HepG2 (cell line): Measurements from ENCODE around the gene POU3F3. TPM values are rescaled to one million over a fixed set of nuclear protein-coding genes. Genes with fewer than 3 reads are reported as not detected.

Source experiments
- ATAC-seq: fragments of 200-7000 bp; cut with Tn5 transposase; 3 replicates; pipeline ENCODE4 v1.9.1; 2020; ENCODE audit warnings: mild to moderate bottlenecking, moderate library complexity
- BruUV-seq: library from RNA; stranded (reverse); fragments of 400-500 nt; replicated peaks from 2 replicates; lab custom pipeline; 2021; lab: Mats Ljungman, UMichigan
- CTCF ChIA-PET: fragments of 300-600 bp; formaldehyde crosslinking; extraction: SDS; loops from one replicate; lab custom pipeline; 2021; ENCODE audit warnings: low total read pairs, inconsistent platforms, low intra/inter-chr PET ratio; lab: Yijun Ruan, JAX
- POLR2A ChIA-PET: fragments of 350-600 bp; sonication (Branson Sonifier 250); formaldehyde crosslinking; loops from one replicate; lab custom pipeline; 2020; ENCODE audit warnings: antibody characterized with exemption, inconsistent platforms; lab: Yijun Ruan, JAX
- DNase-seq: peaks from one replicate; pipeline ENCODE4 v3.0.0-alpha.2; 2015; ENCODE audit warnings: low spot score
- FAIRE-seq: peaks from 3 replicates; lab custom pipeline; 2011; peaks lifted over from hg19 to GRCh38; lab: Jason Lieb, UNC
- H2AFZ ChIP-seq: one replicate; pipeline ENCODE4 v1.6.1; 2011; ENCODE audit warnings: low read length, inconsistent platforms
- H3K27ac ChIP-seq: fragments of 300-600 bp; 3 replicates; pipeline ENCODE4 v1.8.0; 2011; ENCODE audit warnings: mixed run types, mild to moderate bottlenecking, mixed read lengths, low read length, inconsistent platforms; ENCODE audit not compliant: insufficient read depth; ENCODE audit errors: extremely low read length
- H3K27me3 ChIP-seq, 2 experiments: fragments of 200-600 bp in 1 of 2; 2 replicates in 1 of 2; 3 replicates in 1 of 2; pipeline versions ENCODE4 v1.6.0 to v1.8.0; 2011; ENCODE audit warnings: low read length in 2 of 2, mild to moderate bottlenecking in 2 of 2, moderate library complexity in 2 of 2, inconsistent platforms in 1 of 2; ENCODE audit not compliant: insufficient read depth in 2 of 2, control insufficient read depth in 1 of 2
- H3K36me3 ChIP-seq, 2 experiments: fragments of 200-600 bp in 1 of 2; replicated peaks in 1 of 2; 2 replicates in 1 of 2; 3 replicates in 1 of 2; pipeline versions ENCODE4 v1.5.1 to v1.8.0; 2011; ENCODE audit warnings: low read length in 2 of 2, inconsistent platforms in 1 of 2; ENCODE audit not compliant: insufficient read depth in 2 of 2, control insufficient read depth in 1 of 2
- H3K4me1 ChIP-seq: 2 replicates; pipeline ENCODE4 v1.5.1; 2012; ENCODE audit warnings: low read length, inconsistent platforms; ENCODE audit not compliant: insufficient read depth
- H3K4me2 ChIP-seq: 2 replicates; pipeline ENCODE4 v1.6.0; 2011; ENCODE audit warnings: low read depth, low read length, inconsistent platforms
- H3K4me3 ChIP-seq, 3 experiments: fragments of 200-600 bp in 1 of 3; sonication (generic), shearing (Covaris generic) in 1 of 3; replicated peaks in 1 of 3; 2 replicates each; pipeline ENCODE4 v1.5.1; 2011 to 2016; ENCODE audit warnings: low read length in 3 of 3, inconsistent platforms in 2 of 3, low read depth in 2 of 3, mild to moderate bottlenecking in 2 of 3, control low read depth in 1 of 3, mixed read lengths in 1 of 3; ENCODE audit not compliant: insufficient read depth in 1 of 3
- H3K79me2 ChIP-seq: one replicate; pipeline ENCODE4 v1.6.1; 2011; ENCODE audit warnings: low read length, inconsistent platforms; ENCODE audit not compliant: insufficient read depth
- H3K9ac ChIP-seq: 2 replicates; pipeline ENCODE4 v1.6.0; 2011; ENCODE audit warnings: mild to moderate bottlenecking, low read depth, low read length, inconsistent platforms; ENCODE audit not compliant: insufficient read depth
- H3K9me3 ChIP-seq: 2 replicates; pipeline ENCODE4 v1.5.1; 2012; ENCODE audit warnings: mild to moderate bottlenecking, low read length
- H4K20me1 ChIP-seq: 2 replicates; pipeline ENCODE4 v1.6.0; 2011; ENCODE audit warnings: inconsistent platforms, mild to moderate bottlenecking, low read length, moderate library complexity; ENCODE audit not compliant: insufficient read depth
- BCLAF1 ChIP-seq: fragments of 450-650 bp; IDR thresholded peaks from 2 replicates; pipeline ENCODE4 v1.6.1; 2017; ENCODE audit warnings: mild to moderate bottlenecking
- BRD4 ChIP-seq: sonication (generic); formaldehyde crosslinking; IDR thresholded peaks from 2 replicates; pipeline ENCODE4 v1.4.0; 2020; ENCODE audit warnings: missing genetic modification reagents
- DMTF1 ChIP-seq: sonication (generic); formaldehyde crosslinking; IDR thresholded peaks from 2 replicates; pipeline ENCODE4 v1.4.0; 2020; ENCODE audit warnings: mild to moderate bottlenecking, missing genetic modification reagents
- GATAD1 ChIP-seq: IDR thresholded peaks from 2 replicates; pipeline ENCODE4 v1.6.1; 2016; ENCODE audit warnings: missing genetic modification reagents, missing compliant biosample characterization
- ZNF816 ChIP-seq: sonication (generic); formaldehyde crosslinking; IDR thresholded peaks from 2 replicates; pipeline ENCODE4 v1.8.0; 2022; ENCODE audit warnings: missing genetic modification reagents, mild to moderate bottlenecking, borderline replicate concordance
- WGBS: methylation state at CpG from one replicate; pipeline ENCODE4 v1.1.6; 2017; ENCODE audit warnings: low lambda C conversion rate; 5-methylcytosine and 5-hydroxymethylcytosine counted together
- in situ Hi-C: cut with HindIII; loops from 2 replicates; pipeline ENCODE4 v1.10.0; 2017; ENCODE audit warnings: low pct_unique_long_range_greater_than_20kb; ENCODE audit not compliant: extremely low pct_ligation_motif_present
- intact Hi-C: fragments of 100-400 bp; cut with micrococcal nuclease; formaldehyde crosslinking; loops from one replicate; pipeline ENCODE4 v1.10.0; 2022; ENCODE audit not compliant: unreplicated experiment
- polyA plus RNA-seq, 8 experiments: library from polyadenylated mRNA; depleted of rRNA in 3 of 8; stranded (reverse) in 7 of 8; unstranded in 1 of 8; fragments of >200 nt; fragmentation: Illumina TruSeq in 4 of 8; extraction: Trizol in 4 of 8; gene quantifications; 2 replicates each; pipeline versions ENCODE4 v1.2.1 to v1.2.3, GENCODE V29; 2011 to 2016; ENCODE audit warnings: low read depth in 4 of 8, missing spikeins in 1 of 8, mixed read lengths in 1 of 8; ENCODE audit not compliant: insufficient read depth in 1 of 8
- total RNA-seq, 5 experiments: library from RNA; depleted of rRNA; stranded (reverse); fragments of >200 nt; fragmentation: Illumina TruSeq; extraction: Trizol; gene quantifications; 2 replicates each; pipeline ENCODE4 v1.2.3, GENCODE V29; 2016; ENCODE audit warnings: low read depth in 1 of 5

POU3F3 gene
- total and polyA plus RNA-seq, 2 of the 13 experiments (the other 11 are each of a cell fraction or from before 2014, with no cell fraction given), result not detected

- H3K79me2 ChIP-seq, result no peaks in the 10 kb centered on the region
- TF ChIP-seq GATAD1 (CRISPR knock-in tag) (no peak), DMTF1 (CRISPR knock-in tag) (no peak), ZNF816 (CRISPR knock-in tag) (no peak)
- in situ Hi-C loops, result no loop called here
- no TSS peak for BruUV-seq
- H3K27me3 ChIP-seq, result peaks cover 0 to 40% of the 10 kb centered on the region in 2 experiments; a peak in 3 of 5 replicates
- no peak for FAIRE-seq
- ATAC-seq, result no peak
- H3K9me3 ChIP-seq, result no peaks in the 10 kb centered on the region
- ChIA-PET POLR2A (no interaction called here), CTCF (no interaction called here)
- no peaks in the 10 kb centered on the region for H3K4me1 ChIP-seq
- intact Hi-C loops, result no loop called here
- no peaks in the 10 kb centered on the region for H4K20me1 ChIP-seq
- H3K9ac ChIP-seq, result no peak overlapping the region
- H2AFZ ChIP-seq, result no peak overlapping the region
- 3% methylated on average over 6 of the region's 6 CpGs for WGBS
- no peaks in the 10 kb centered on the region for H3K36me3 ChIP-seq
- H3K27ac ChIP-seq, result no peak overlapping the region
- no peak for DNase-seq
- H3K4me3 ChIP-seq, result no peak overlapping the region
- no peak overlapping the region for H3K4me2 ChIP-seq
Observed at GRCh38 chr2:104880076-104880475, 26.2 kb downstream of the POU3F3 start.

- Histone ChIP-seq H3K36me3 (no peaks in the 10 kb centered on the region), H3K4me3 (no peak overlapping the region), H3K9me3 (no peaks in the 10 kb centered on the region), H4K20me1 (no peaks in the 10 kb centered on the region), H3K4me1 (no peaks in the 10 kb centered on the region), H2AFZ (no peak overlapping the region), H3K27me3 (peaks cover 1 to 46% of the 10 kb centered on the region in 2 experiments; a peak in 4 of 5 replicates), H3K27ac (no peak overlapping the region), H3K79me2 (no peaks in the 10 kb centered on the region), H3K9ac (no peak overlapping the region), H3K4me2 (no peak overlapping the region)
- ChIA-PET POLR2A (no interaction called here), CTCF (no interaction called here)
- WGBS, result 15% methylated on average over 3 of the region's 3 CpGs
- no peak for ATAC-seq
- BruUV-seq, result no TSS peak
- intact Hi-C loops (no loop called here), in situ Hi-C loops (no loop called here)
- DNase-seq, result no peak
- FAIRE-seq, result no peak
- TF ChIP-seq BRD4 (CRISPR knock-in tag), result no peak
- no peak for TF ChIP-seq BCLAF1
Observed at GRCh38 chr2:104883357-104883756, 29.4 kb downstream of the POU3F3 start.
